Bone marrow (tissue), 2 donors: ENCODE data around the gene ADSL.

Experiments used
- DNase-seq, 2 donors: peaks; one replicate each; lab custom pipeline; 2025; lab: John Stamatoyannopoulos, UW

Gene ADSL

GRCh38 chr22:40405178-40406062 is 59.1 kb downstream of the ADSL start:
- no peak for DNase-seq

DNA sequence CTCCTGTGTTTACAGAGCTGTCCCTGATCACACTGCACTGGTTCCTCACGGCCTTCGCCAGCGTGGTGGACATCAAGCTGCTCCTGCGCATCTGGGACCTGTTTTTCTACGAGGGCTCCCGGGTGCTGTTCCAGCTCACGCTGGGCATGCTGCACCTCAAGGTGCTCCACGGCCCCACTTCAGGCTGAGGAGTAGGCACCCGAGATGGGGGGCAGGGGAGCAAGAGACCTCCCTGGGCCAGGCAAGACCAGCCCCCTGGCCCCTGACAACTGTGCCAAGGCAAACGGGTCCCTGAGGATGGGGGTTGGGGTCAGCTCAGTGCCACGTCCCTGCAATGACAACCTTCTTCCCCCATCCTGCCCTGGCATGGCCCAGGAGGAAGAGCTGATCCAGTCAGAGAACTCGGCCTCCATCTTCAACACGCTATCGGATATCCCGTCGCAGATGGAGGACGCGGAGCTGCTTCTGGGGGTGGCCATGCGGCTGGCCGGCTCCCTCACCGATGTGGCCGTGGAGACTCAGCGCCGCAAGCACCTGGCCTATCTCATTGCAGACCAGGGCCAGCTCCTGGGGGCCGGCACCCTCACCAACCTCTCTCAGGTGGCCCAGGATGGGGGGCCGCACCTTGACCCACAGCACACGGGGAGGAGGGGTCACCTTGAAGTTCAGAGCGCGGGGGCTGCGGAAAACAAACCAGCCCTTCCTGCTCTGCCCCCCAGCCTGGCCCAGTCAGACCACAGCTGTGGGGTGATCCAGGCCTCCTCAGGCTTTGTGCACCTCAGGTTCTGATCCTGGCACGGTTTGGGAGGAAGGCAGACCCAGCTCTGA is 60.0 kb downstream of the ADSL start:
- no peak for DNase-seq

DNA sequence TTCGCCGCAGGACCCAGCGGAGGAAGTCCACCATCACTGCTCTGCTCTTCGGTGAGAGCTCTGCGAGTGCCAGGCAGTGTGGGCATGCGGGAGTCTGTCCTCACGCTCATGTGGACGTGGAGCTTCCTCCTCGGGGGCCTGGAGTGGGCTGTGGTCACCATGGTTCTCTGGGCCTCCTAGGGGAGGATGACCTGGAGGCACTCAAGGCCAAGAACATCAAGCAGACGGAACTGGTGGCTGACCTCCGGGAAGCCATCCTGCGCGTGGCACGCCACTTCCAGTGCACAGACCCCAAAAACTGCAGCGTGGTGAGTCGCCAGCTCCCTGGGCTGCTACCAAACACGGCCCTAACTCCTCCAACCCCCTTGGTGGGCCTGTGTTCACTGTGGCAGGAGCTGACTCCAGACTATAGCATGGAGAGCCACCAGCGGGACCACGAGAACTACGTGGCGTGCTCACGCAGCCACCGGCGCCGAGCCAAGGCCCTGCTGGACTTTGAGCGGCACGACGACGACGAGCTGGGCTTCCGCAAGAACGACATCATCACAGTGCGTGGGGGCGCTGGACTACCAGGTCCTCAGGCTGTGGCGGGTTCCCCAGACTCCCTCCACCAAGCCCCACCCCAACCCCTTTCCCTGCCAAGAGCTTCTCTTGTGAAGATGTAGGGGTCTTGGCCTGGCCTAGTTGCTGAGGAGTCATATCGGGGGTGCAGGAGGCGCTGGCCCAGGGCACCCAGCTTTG is 60.9 kb downstream of the ADSL start:
- no peak for DNase-seq

DNA sequence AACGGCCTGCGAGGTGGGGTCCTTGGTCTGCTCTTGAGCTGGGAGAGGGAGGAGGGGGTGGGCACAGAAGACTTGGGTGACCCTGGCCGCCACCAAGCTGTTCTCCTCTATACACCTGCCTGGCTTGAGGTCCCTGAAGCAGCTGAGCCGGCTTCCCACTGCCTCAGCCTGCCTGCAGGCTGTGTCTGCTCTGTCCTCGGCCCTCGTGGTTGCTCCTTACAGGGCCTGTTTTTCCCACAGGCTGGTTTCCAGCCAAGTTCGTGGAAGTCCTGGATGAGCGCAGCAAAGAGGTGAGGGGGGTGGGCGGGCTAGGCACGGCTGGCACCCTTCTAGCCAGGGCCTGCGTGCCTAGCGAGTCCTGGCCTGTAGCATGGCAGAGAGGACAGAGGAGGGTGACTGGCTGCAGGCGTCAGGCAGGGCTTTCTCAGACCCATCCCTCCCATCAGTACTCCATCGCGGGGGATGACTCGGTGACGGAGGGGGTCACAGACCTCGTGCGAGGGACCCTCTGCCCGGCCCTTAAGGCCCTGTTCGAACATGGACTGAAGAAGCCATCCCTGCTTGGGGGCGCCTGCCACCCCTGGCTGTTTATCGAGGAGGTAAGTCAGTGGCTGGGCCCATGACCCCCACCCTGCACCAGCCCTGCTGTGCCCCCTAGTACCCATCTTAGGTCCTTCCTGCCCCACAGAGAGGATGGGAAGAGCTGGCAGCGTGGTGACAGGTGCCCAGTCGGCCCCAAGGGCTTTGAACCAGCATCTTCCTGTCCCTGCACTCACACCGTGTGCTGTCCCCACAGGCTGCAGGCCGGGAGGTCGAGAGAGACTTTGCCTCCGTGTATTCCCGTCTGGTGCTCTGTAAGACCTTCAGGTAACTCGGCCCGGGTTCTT is 61.8 kb downstream of the ADSL start:
- DNase-seq = no peak

DNA sequence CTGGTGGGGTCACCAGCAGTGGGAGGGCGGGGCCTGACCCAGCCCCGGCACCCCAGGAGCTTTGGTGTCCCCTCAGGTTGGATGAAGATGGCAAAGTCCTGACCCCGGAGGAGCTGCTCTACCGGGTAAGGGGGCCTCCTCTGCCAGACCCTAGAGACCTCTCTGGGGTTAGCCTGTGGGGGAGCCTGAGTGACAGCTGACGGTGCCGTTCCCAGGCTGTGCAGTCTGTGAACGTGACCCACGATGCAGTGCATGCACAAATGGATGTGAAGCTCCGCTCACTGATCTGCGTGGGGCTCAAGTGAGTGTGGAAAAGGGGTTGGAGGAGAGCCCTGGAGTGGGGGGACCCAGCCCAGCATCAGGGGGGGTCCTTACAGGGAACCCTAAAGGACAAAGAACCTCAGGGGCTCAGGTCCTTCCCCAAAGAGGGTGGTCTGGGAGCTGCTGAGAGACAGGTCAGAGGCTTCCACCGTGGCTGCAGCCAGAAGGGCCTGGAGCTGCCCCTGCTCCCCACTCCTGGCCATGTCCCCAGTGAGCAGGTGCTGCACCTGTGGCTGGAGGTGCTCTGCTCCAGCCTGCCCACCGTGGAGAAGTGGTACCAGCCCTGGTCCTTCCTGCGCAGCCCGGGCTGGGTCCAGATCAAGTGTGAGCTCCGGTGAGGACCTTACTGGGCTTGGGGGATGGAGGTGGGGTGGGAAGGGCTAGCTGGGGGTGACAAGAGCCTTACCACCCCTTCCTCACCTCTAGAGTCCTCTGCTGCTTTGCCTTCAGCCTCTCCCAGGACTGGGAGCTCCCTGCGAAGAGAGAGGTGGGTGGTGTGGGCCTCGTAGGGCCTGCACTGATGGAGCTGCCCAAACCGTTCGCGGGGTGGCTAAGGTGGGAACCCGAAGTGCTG is 62.7 kb downstream of the ADSL start:
- DNase-seq = no peak

GRCh38 chr22:40409613-40410113 is 63.4 kb downstream of the ADSL start:
- no peak for DNase-seq

DNA sequence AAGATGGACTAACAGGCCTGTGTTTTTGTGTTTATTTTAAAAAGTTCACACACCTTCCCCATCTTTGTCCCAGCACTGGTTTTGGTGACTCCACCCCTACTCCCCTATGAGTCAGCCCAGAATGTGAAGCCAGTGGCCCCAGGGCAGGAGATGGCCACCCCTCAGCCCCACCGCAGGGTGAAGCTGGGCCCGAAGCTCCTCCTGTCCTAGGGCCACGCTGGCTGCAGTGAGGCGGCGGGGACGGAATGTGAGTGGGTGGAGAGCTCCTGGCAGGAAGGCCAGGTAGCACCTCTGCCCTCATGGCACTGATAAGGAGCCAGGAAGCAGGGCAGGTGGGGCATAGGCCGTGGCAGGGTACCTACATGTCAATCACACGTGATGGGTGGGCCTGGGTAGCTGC is 64.0 kb downstream of the ADSL start:
- DNase-seq = no peak

DNA sequence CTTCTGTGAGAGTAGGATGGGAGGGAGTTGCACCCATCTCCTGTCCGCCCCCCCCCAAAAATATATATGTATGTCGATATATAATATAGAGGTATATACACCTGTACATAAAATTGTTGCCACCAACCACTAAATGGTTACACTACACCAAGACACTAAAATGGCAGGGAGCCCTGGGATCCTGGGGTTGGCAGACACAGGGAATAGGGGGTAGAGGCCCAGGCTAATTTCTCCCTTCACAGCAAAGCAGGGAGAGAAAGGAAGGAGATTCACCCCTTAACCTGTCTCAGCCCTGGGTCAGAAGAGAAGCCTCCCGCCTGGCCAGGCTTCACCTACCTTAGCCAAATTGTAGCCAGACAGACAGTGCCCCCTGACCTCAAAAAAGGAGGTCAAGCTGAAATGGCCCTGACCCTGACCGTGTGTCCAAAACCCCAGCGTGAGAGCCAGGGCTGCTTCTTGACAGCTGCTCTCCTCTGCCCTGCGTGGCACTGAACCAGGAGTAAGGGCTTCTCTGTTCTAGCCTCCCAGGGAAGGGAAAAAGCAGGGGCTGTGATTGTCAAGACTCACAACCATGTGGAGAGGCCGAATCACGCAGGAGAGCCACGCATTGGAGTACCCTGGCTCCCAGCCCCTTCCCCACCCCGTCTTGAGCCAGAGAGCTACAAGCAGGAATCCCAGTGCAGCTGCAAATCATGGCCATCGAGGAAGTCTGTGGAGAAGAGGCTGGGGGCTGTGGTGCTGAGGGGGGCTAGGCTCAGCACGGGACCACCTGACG is 64.6 kb downstream of the ADSL start:
- no peak for DNase-seq

GRCh38 chr22:40411506-40411861 is 65.2 kb downstream of the ADSL start:
- no peak for DNase-seq

DNA sequence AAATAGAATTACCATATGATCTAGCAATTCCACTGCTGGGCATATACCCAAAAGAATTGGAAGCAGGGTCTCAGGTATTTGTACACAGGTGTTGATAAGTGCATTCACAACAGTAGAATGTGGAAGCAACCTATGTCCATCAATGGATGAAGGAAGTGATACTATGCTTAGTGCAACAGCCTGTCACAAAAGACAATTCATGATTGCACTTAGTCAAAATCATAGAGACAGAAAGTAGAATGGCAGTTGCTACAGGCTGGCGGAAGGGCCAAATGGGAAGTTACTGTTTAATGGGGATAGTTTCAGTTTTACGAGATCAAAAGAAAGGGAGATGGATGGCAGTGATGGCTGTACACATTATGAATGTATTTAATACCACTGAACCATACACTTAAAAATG is 66.1 kb downstream of the ADSL start:
- no peak for DNase-seq

- DNase-seq = no peak
Measured at GRCh38 chr22:40413873-40414272, 67.6 kb downstream of the ADSL start.

DNA sequence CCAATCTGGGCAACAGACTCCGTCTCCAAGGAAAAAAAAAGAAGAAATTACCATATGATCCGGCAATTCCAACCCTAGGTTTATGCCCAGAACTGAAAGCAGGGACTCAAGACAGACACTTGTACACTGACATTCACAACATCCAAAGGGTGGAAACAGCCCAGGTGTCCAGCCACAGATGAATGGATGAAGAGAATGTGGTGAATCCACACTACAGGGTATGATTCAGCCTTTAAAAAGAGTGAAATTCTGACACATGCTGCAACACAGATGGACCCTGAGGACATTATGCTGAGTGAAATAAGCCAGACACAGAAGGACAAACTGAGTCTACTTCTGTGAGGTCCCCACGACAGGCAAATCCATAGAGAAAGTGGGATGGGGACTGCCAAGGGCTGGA is 68.0 kb downstream of the ADSL start:
- no peak for DNase-seq

DNA sequence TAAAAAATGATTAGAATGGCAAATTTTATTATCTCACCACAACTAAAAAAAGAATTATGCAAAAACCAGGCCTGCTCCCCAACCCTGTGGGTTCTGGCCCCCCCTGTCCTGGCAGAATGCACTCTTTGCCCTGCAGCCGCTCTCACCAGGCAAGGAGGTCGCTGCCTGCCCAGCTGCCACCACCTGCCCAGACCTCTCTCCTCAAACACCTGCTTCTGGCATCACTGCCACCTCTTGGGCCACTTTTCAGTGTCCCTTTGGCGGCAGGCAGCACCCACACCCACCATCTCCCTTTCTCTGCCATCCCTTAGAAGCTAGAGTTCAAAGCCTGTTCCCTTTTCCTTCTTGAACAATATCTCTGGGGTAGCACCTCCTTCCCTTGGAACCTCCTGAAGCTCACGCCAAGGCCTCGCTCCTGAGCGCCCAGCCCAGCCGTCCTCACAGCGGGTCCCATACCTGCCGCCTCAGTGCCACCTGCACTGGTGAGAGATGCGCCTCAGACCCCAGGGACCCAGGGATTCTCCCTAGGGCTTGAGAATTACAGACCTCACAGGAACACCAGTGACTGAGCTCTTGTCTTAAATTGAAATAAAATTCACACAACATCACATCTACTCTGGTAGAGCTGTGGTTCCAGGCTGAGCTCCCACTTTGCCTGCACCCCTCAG is 68.7 kb downstream of the ADSL start:
- no peak for DNase-seq

GRCh38 chr22:40415531-40416266 is 69.4 kb downstream of the ADSL start:
- DNase-seq = peak in 1 of 2 donors; percentile 23

GRCh38 chr22:40416267-40416570 is 69.9 kb downstream of the ADSL start:
- no peak for DNase-seq

DNA sequence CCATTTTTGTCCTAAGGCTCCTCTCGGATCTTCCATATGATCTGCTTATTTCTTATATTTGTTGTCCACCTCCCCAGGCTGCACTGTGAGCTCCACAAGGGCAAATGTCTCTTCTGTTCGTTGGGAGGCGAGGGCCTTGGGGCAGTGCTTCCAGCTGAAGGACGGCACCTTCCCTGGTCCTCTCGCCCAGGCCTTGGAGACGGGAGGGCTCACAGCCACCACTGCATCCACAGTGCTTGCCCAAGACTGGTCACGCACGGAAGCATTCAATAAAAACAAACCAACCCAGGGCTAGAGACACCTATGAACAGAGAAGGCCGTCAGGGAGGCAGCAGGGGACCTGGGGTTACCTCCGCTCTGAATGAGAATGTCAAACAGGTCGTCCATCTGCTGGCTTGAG is 70.3 kb downstream of the ADSL start:
- DNase-seq = no peak

- DNase-seq = no peak
Measured at GRCh38 chr22:40417041-40417440, 70.7 kb downstream of the ADSL start.

DNA sequence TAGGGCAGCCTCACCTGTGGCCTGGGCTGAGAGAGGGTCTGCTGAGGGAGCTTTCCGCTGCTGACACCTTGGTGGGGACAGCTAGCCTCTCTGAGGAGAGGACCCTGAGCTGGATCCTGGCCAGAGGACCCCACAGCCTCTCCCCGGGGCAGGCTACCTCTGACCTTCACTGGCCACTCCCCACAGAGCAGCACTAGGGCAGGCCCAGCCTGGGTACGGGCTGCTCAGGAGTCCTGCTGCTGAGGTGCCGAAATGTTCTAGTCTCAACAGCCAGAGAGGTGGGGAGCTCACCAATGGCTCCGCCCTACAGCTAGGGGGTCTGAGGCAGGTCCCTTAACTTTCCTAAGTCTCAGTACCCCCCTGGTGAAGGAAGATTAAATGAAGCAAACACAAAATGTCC is 71.6 kb downstream of the ADSL start:
- no peak for DNase-seq
